ENCODE measurements around the gene RNF222.
A peak's percentile ranks its signal among the peaks of the same experiment; 100 is the strongest.

RNF222 gene

GRCh38 chr17:8410883-8411238 is 13.2 kb upstream of the RNF222 start:
- TF ChIP-seq EZH2 (IDR thresholded peaks at IDR 0.05; ENCODE audit: borderline replicate concordance, low read length), result no peak
- no peak for TF ChIP-seq CTCF (IDR thresholded peaks at IDR 0.05; ENCODE audit: low read length)
- no peak overlapping the region for H3K9ac ChIP-seq (ENCODE audit: low read length)
- H2AFZ ChIP-seq (ENCODE audit: low read length), result no peak overlapping the region
- no peaks in the 10 kb centered on the region for H4K20me1 ChIP-seq (ENCODE audit: insufficient read depth, low read length)
- H3F3A ChIP-seq (ENCODE audit: insufficient read depth, low read length), result no peaks in the 10 kb centered on the region
- no peaks in the 10 kb centered on the region for H3K9me3 ChIP-seq (ENCODE audit: low read length)
- no peak overlapping the region for H3K27ac ChIP-seq (ENCODE audit: low read depth, low read length, poor library complexity, severe bottlenecking)
- no peak overlapping the region for H3K4me3 ChIP-seq (ENCODE audit: low read depth, low read length, poor library complexity, severe bottlenecking)
- H3K4me1 ChIP-seq (ENCODE audit: insufficient read depth, low read length, severe bottlenecking), result peaks cover 7% of the 10 kb centered on the region
- H3K9me2 ChIP-seq (ENCODE audit: low read depth, low read length), result no peaks in the 10 kb centered on the region
- no peak overlapping the region for H3K4me2 ChIP-seq (ENCODE audit: low read length)
- no peaks in the 10 kb centered on the region for H3K36me3 ChIP-seq (ENCODE audit: insufficient read depth, low read length)
- no peaks in the 10 kb centered on the region; the same call in 1 of the 2 replicates for H3K27me3 ChIP-seq (ENCODE audit: insufficient read depth, low read length)
- no peaks in the 10 kb centered on the region for H3K79me2 ChIP-seq (ENCODE audit: insufficient read depth, low read length)

- Histone ChIP-seq H3K9ac (ENCODE audit: low read length) (no peak overlapping the region), H3K4me2 (ENCODE audit: low read length) (peak overlapping the region; percentile 15; the same call in 1 of the 2 replicates), H3F3A (ENCODE audit: insufficient read depth, low read length) (no peaks in the 10 kb centered on the region), H3K9me3 (ENCODE audit: low read length) (no peaks in the 10 kb centered on the region), H3K27ac (ENCODE audit: low read depth, low read length, poor library complexity, severe bottlenecking) (no peak overlapping the region), H3K4me3 (ENCODE audit: low read depth, low read length, poor library complexity, severe bottlenecking) (no peak overlapping the region), H4K20me1 (ENCODE audit: insufficient read depth, low read length) (no peaks in the 10 kb centered on the region), H3K9me2 (ENCODE audit: low read depth, low read length) (no peaks in the 10 kb centered on the region), H2AFZ (ENCODE audit: low read length) (no peak overlapping the region), H3K36me3 (ENCODE audit: insufficient read depth, low read length) (no peaks in the 10 kb centered on the region), H3K27me3 (ENCODE audit: insufficient read depth, low read length) (no peaks in the 10 kb centered on the region; the same call in 1 of the 2 replicates), H3K4me1 (ENCODE audit: insufficient read depth, low read length, severe bottlenecking) (peaks cover 7% of the 10 kb centered on the region), H3K79me2 (ENCODE audit: insufficient read depth, low read length) (no peaks in the 10 kb centered on the region)
- TF ChIP-seq CTCF (IDR thresholded peaks at IDR 0.05; ENCODE audit: low read length) (peak; percentile 89), EZH2 (IDR thresholded peaks at IDR 0.05; ENCODE audit: borderline replicate concordance, low read length) (no peak)
These were observed 12.6 kb upstream of the RNF222 start for GRCh38 chr17:8409966-8410882.

- Histone ChIP-seq H4K20me1 (ENCODE audit: insufficient read depth, low read length) (no peaks in the 10 kb centered on the region), H3K9me2 (ENCODE audit: low read depth, low read length) (no peaks in the 10 kb centered on the region), H3K9ac (ENCODE audit: low read length) (no peak overlapping the region), H2AFZ (ENCODE audit: low read length) (no peak overlapping the region), H3K79me2 (ENCODE audit: insufficient read depth, low read length) (no peaks in the 10 kb centered on the region), H3K9me3 (ENCODE audit: low read length) (no peaks in the 10 kb centered on the region), H3K4me3 (ENCODE audit: low read depth, low read length, poor library complexity, severe bottlenecking) (no peak overlapping the region), H3F3A (ENCODE audit: insufficient read depth, low read length) (no peaks in the 10 kb centered on the region), H3K27me3 (ENCODE audit: insufficient read depth, low read length) (no peaks in the 10 kb centered on the region; the same call in 1 of the 2 replicates), H3K27ac (ENCODE audit: low read depth, low read length, poor library complexity, severe bottlenecking) (no peak overlapping the region), H3K4me1 (ENCODE audit: insufficient read depth, low read length, severe bottlenecking) (peaks cover 7% of the 10 kb centered on the region), H3K4me2 (ENCODE audit: low read length) (peak overlapping the region; percentile 2; the same call in 1 of the 2 replicates), H3K36me3 (ENCODE audit: insufficient read depth, low read length) (no peaks in the 10 kb centered on the region)
- TF ChIP-seq EZH2 (IDR thresholded peaks at IDR 0.05; ENCODE audit: borderline replicate concordance, low read length) (no peak), CTCF (IDR thresholded peaks at IDR 0.05; ENCODE audit: low read length) (no peak)
These were observed 10.7 kb upstream of the RNF222 start for GRCh38 chr17:8408371-8408770.

All from OCI-LY1 (cell line).